ENCODE measurements around the gene TCFL5.

Gene TCFL5

DNA sequence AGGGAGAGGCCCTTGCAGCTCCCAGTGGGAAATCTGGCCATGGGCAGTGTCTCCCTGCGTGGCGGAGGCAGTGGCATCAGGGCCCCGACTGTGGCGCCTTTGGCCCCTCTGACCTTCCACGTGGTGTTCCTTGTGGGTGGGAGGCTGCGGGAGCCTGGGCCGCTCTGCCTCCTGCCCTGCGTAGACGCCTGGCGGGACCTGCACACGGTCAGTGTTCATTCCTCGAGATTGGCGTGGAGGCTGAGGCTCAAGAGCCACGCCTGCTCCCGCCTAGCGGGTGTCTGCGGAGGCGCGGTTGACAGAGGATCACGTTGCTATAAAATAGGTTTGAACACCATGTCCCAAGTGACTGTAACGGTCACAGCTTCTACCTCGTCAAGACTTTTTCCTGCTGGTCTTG, 30.8 kb downstream of the TCFL5 start:
- Histone ChIP-seq H3K36me3 (ENCODE audit: control insufficient read depth, insufficient read depth, low read length) (no peaks in the 10 kb centered on the region), H3K9ac (ENCODE audit: low read length) (no peak overlapping the region), H3K27me3 (ENCODE audit: control insufficient read depth, insufficient read depth, low read length) (no peaks in the 10 kb centered on the region), H3K4me1 (ENCODE audit: control insufficient read depth, insufficient read depth, low read length) (no peaks in the 10 kb centered on the region), H3K27ac (ENCODE audit: low read depth, low read length) (no peak overlapping the region), H3K4me3 (ENCODE audit: low read length) (no peak overlapping the region)

DNA sequence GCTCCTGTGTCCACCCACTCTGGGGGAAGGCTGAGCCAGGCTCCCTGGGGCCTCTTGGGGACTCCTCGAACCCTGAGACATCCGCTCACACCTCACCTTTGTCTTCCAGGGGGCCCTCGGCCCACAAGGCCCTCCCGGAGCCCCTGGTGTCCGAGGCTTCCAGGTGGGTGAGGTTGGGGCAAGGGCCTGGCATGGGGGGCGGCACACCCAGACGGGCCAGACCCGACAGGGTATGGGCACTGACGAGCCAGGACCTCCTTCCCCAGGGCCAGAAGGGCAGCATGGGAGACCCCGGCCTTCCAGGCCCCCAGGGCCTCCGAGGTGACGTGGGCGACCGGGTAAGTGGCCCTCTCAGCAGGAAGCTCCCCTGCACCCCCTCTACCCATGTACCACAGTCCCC, 31.4 kb downstream of the TCFL5 start:
- Histone ChIP-seq H3K27me3 (ENCODE audit: control insufficient read depth, insufficient read depth, low read length) (no peaks in the 10 kb centered on the region), H3K4me1 (ENCODE audit: control insufficient read depth, insufficient read depth, low read length) (no peaks in the 10 kb centered on the region), H3K4me3 (ENCODE audit: low read length) (no peak overlapping the region), H3K36me3 (ENCODE audit: control insufficient read depth, insufficient read depth, low read length) (no peaks in the 10 kb centered on the region), H3K9ac (ENCODE audit: low read length) (no peak overlapping the region), H3K27ac (ENCODE audit: low read depth, low read length) (no peak overlapping the region)

DNA sequence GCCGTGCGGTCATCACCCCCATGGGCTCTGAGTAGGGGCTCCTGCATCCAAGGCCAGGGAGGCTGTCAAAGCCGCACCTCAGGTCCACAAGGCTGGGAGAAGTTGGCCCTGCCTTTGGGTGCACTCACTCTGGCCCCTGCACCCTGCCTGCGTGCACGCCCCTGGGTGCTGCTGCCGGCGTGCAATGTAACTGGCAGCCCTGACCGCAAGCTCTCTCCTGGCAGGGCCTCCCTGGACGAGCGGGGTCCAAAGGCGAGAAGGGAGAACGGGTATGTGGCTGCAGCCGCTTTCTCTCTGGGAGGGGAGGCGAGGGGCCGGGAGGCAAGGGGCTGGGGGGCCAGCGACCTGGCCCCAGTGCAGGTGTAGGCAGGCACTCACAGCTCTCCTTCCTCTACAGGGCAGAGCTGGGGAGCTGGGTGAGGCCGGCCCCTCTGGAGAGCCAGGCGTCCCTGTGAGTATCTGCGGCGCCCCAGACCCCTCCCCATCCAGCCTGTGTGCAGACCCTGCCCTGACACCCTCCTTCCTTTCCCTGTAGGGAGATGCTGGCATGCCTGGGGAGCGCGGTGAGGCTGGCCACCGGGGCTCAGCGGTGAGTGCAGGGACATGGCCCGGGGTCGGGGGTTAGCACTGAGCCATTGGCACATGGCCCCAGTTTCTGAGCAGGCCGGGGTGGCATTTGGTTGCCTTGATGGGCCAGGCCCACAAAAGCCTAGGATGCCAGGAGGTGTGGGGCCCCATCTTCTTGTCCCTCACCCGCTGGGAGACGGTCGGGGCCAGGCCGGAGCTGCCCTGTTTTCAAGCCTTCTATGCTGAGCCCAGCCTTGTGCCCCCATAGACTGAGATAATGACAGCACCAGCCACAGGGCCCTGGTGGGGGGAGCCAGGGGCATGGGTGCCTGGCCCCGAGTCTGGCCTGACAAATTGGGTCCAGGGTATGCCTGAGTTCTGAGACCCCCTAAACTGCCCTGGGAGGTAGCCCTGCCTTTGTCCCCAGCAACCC, 32.1 kb downstream of the TCFL5 start:
- H3K27me3 ChIP-seq (ENCODE audit: control insufficient read depth, insufficient read depth, low read length) = no peaks in the 10 kb centered on the region
- no peak overlapping the region for H3K4me3 ChIP-seq (ENCODE audit: low read length)
- no peak overlapping the region for H3K9ac ChIP-seq (ENCODE audit: low read length)
- H3K36me3 ChIP-seq (ENCODE audit: control insufficient read depth, insufficient read depth, low read length) = no peaks in the 10 kb centered on the region
- peaks cover 1% of the 10 kb centered on the region for H3K4me1 ChIP-seq (ENCODE audit: control insufficient read depth, insufficient read depth, low read length)
- H3K27ac ChIP-seq (ENCODE audit: low read depth, low read length) = no peak overlapping the region

DNA sequence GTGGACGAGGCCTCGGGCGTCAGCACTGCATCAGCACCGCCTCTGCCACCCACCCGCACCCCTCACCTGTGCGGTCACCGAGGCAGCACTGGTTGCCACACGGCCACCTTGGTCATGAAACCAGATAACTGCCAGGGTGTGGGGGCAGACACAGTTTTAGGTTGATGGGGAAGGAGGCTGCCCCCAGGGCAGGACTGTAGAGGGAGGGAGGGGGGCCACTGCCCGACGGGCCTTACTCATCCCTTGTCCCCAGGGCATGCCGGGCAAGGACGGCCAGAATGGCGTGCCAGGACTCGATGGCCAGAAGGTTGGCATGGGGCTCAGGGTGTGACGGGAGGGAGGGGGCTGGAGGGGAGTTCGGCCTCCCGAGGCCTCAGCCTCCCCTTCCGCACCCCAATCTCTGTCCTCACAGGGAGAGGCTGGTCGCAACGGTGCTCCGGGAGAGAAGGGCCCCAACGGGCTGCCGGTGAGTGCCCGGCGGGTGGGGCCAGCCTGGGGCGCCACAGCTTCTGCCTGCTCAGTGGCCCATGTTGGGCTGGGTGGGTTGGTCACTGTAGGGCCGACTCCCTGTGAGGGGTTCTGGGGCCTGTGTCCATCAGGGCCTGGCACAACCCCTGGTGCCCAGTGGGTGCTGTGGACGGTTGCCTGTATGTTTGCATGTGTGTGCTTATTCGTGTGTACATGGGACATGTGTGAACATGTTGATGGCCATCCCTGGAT, 33.0 kb downstream of the TCFL5 start:
- no peak overlapping the region for H3K4me3 ChIP-seq (ENCODE audit: low read length)
- H3K4me1 ChIP-seq (ENCODE audit: control insufficient read depth, insufficient read depth, low read length) = peaks cover 4% of the 10 kb centered on the region
- H3K27me3 ChIP-seq (ENCODE audit: control insufficient read depth, insufficient read depth, low read length) = no peaks in the 10 kb centered on the region
- no peak overlapping the region for H3K9ac ChIP-seq (ENCODE audit: low read length)
- H3K36me3 ChIP-seq (ENCODE audit: control insufficient read depth, insufficient read depth, low read length) = no peaks in the 10 kb centered on the region
- no peak overlapping the region for H3K27ac ChIP-seq (ENCODE audit: low read depth, low read length)

DNA sequence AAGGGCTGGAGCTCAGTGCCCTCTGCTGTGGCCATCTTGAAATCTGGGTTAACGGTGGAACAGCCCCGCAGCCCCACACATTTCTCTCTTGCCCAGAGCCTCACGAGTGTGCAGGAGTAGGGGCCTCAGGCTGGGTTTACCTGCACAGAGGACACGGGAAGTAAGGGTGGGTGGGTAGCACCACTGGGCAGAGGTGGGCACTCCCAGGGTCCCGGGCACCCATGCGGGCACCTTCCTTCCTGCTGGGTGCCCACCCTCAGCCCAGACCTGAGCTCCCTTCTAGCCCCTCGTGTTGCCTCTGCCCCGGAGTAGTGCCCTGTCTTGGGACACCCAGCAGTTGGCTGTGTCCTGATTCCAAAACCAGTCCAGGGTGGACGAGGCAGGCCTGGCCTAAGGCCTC, 33.6 kb downstream of the TCFL5 start:
- Histone ChIP-seq H3K27me3 (ENCODE audit: control insufficient read depth, insufficient read depth, low read length) (no peaks in the 10 kb centered on the region), H3K27ac (ENCODE audit: low read depth, low read length) (no peak overlapping the region), H3K9ac (ENCODE audit: low read length) (no peak overlapping the region), H3K36me3 (ENCODE audit: control insufficient read depth, insufficient read depth, low read length) (no peaks in the 10 kb centered on the region), H3K4me1 (ENCODE audit: control insufficient read depth, insufficient read depth, low read length) (peaks cover 4% of the 10 kb centered on the region), H3K4me3 (ENCODE audit: low read length) (no peak overlapping the region)

DNA sequence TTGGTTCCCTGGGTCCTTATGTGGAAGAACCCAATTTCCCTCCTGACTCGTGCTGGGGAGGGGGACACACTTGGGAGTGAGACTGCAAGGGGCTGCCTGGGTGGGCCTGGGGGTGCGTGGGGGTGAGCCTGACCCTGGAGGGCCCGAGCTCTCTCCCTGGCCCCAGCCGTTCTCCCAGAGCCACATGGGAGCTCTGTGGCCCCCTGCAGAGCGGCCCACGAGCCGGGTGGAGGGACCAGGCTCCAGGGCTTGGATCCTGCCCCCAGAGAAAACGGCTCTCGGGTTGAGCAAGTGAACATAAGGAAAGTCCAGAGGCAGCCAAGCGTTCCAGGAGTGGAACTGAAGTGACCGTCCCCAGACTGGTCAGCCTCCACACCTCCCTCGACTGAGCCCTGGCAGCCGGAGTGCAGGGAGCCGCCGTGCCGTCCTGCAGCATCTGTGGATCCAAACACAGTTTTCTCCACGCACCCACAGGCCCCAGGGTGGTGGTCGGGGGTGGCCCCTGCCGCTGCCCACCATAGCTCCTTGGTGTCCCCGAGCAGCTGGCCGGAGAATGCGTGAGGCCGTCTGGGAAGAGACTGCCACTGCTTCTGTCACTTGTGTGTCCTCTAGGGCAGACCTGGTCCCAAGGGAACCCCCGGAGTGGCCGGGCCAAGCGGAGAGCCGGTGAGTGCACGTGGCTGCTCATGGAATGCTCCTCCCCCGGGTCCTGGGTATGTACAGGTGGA, 34.1 kb downstream of the TCFL5 start:
- peaks cover 4% of the 10 kb centered on the region for H3K4me1 ChIP-seq (ENCODE audit: control insufficient read depth, insufficient read depth, low read length)

DNA sequence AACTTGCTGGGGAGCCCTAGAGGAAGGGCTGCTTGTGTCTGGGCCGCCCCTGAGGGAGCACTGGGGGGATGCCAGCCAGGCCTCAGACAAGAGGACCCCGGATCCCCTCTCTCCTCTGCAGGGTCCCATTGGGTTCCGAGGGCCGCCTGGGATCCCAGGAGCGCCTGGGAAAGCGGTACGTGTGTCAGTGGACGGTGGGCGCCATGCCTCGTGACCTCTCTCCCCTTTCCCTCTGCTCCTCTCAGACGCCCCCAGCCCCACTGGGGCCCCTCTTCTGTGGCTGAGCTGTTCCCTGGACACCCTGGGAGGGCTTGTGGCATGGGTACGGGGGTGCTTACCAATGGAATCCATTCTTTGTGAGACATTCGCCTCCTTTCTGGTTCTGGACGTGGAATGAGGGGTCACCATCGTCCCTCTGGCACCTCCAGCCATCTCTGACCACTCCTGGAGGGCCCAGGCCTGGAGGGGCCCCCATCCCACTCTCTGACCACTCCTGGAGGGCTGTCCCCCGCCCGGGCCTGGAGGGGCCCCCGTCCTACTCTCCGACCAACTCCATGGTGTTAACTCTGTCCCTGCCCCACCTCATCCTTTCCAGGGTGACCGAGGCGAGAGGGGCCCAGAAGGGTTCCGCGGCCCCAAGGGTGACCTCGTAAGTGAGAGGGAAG, 34.8 kb downstream of the TCFL5 start:
- no peaks in the 10 kb centered on the region for H3K27me3 ChIP-seq (ENCODE audit: control insufficient read depth, insufficient read depth, low read length)
- no peak overlapping the region for H3K9ac ChIP-seq (ENCODE audit: low read length)
- no peak overlapping the region for H3K4me3 ChIP-seq (ENCODE audit: low read length)
- no peak overlapping the region for H3K27ac ChIP-seq (ENCODE audit: low read depth, low read length)
- no peaks in the 10 kb centered on the region for H3K36me3 ChIP-seq (ENCODE audit: control insufficient read depth, insufficient read depth, low read length)
- H3K4me1 ChIP-seq (ENCODE audit: control insufficient read depth, insufficient read depth, low read length) = peaks cover 4% of the 10 kb centered on the region

More for the DNA sequence above, 34.1 kb downstream of the TCFL5 start:
- H3K27ac ChIP-seq (ENCODE audit: low read depth, low read length) = no peak overlapping the region
- no peaks in the 10 kb centered on the region for H3K27me3 ChIP-seq (ENCODE audit: control insufficient read depth, insufficient read depth, low read length)
- no peak overlapping the region for H3K9ac ChIP-seq (ENCODE audit: low read length)
- no peak overlapping the region for H3K4me3 ChIP-seq (ENCODE audit: low read length)
- no peaks in the 10 kb centered on the region for H3K36me3 ChIP-seq (ENCODE audit: control insufficient read depth, insufficient read depth, low read length)

DNA sequence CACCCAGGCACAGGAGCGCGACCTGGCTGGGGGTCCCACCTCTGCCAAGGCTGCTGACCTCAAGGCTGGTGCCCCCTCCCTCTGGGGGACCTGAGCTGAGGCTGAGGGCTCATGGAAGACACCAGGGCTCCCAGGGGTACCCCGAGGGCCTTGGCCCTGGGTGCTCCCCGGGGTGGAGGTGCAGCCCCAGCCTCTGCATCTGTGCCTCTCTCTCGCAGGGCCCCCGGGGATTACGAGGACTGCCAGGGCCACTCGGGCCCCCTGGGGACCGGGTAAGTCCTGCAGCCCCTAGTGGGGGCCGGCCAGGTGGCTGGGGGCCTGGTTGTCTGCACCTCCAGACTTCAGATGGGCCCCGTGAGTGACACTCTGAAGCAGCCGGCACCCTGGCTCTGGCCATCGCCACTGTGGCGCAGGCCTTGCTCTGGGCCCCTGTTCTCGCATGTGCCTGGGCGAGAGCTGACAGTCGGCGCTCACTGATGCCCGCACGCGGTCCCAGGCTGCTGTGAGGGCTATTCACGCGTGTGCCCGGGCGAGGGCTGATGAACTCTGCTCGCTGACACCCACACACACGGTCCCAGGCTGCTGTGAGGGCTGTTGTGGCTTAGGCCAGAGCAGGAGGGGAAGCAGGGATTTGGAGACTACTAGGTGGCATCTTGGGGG, 35.5 kb downstream of the TCFL5 start:
- no peak overlapping the region for H3K27ac ChIP-seq (ENCODE audit: low read depth, low read length)
- peaks cover 4% of the 10 kb centered on the region for H3K4me1 ChIP-seq (ENCODE audit: control insufficient read depth, insufficient read depth, low read length)
- no peaks in the 10 kb centered on the region for H3K27me3 ChIP-seq (ENCODE audit: control insufficient read depth, insufficient read depth, low read length)
- H3K4me3 ChIP-seq (ENCODE audit: low read length) = no peak overlapping the region
- no peaks in the 10 kb centered on the region for H3K36me3 ChIP-seq (ENCODE audit: control insufficient read depth, insufficient read depth, low read length)
- no peak overlapping the region for H3K9ac ChIP-seq (ENCODE audit: low read length)

DNA sequence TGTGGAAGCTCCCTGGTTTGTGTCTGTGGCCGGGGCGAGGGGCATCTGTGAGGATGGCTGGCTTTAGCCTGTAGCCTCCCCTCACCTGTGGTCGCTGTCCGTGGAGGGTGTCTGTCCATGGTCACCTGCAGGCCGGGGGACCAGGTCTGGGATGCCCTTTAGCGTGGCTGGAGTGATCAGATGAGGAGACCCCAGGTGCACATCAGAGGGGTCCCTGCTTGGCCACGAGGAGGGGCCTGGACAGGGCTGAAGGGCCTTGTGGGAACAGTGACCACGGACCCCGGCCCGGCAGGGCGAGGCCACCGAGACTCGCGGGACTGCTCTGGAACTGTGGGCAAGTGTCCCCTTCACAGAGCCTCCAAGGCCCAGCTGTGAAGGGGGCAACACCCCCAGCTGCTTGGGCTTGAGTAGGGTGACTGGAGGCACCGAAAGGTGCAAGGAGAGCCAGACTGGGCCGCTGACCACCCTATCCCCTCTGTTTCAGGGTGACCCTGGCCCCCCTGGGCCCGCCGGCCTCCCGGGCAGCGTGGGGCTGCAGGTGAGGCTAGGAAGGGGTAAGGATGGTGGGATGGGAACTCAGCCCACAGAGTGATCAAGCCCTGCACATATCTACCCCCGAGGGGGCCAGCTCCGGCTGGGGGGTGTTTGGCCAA, 36.2 kb downstream of the TCFL5 start:
- Histone ChIP-seq H3K4me3 (ENCODE audit: low read length) (no peak overlapping the region), H3K4me1 (ENCODE audit: control insufficient read depth, insufficient read depth, low read length) (peaks cover 4% of the 10 kb centered on the region), H3K27ac (ENCODE audit: low read depth, low read length) (no peak overlapping the region), H3K27me3 (ENCODE audit: control insufficient read depth, insufficient read depth, low read length) (no peaks in the 10 kb centered on the region), H3K36me3 (ENCODE audit: control insufficient read depth, insufficient read depth, low read length) (no peaks in the 10 kb centered on the region), H3K9ac (ENCODE audit: low read length) (no peak overlapping the region)

DNA sequence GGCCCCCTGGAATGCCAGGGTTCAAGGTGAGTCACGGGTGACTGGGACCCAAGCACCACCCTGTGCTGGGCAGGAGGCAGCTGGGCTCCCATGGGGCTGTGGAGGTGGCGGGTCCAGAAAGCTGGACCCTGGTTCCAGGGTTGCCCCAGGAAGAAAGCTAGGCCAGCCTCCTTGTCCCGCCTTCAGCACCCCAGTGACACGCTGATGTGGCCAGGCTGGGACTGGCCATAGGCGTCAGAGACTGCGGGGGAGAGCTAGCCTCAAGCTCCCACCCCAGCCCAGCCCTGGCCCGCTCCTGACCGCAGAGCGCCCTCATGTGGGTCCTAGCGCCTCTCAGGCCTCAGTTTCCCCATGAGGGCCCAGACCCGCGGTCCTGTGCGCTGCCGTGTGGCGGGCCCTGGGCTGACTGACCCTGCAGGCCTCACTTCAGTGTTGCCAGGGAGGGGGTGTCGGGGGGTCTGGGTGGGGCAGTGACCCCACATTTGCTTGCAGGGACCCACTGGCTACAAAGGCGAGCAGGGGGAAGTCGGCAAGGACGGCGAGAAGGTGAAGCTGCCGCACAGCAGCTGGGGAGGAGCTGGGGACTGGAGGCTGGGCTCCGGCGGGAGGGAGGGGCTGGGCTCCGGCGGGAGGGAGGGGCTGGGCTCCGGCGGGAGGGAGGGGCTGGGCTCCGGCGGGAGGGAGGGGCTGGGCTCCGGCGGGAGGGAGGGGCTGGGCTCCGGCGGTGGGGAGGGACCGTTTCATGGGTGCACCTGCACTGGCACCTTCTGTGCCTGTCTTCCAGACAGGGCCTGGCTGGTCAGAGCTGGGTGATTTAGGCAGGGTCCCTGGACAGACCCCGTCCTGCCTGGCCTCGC, 36.9 kb downstream of the TCFL5 start:
- H3K36me3 ChIP-seq (ENCODE audit: control insufficient read depth, insufficient read depth, low read length) = no peaks in the 10 kb centered on the region
- peak overlapping the region; percentile 40 for H3K9ac ChIP-seq (ENCODE audit: low read length)
- H3K4me3 ChIP-seq (ENCODE audit: low read length) = peak overlapping the region; percentile 57
- H3K27ac ChIP-seq (ENCODE audit: low read depth, low read length) = no peak overlapping the region
- H3K4me1 ChIP-seq (ENCODE audit: control insufficient read depth, insufficient read depth, low read length) = peaks cover 4% of the 10 kb centered on the region
- H3K27me3 ChIP-seq (ENCODE audit: control insufficient read depth, insufficient read depth, low read length) = no peaks in the 10 kb centered on the region
